Memory B cell (primary cell): ENCODE measurements around the gene CASP7.

ENCODE experiments used
- ATAC-seq: fragments of 150-1000 bp; cut with Tn5 transposase; 2 replicates; pipeline ENCODE4 v1.10.0; 2021; ENCODE audit warnings: low read depth, mild to moderate bottlenecking, moderate library complexity
- DNase-seq, 2 donors: peaks; one replicate each; pipeline ENCODE4 v3.0.0; 2022; ENCODE audit warnings: low spot score in 2 of 2
- H3K27ac Mint-ChIP-seq: one replicate; pipeline ENCODE4 v1.8.0; 2022; ENCODE audit warnings: mild to moderate bottlenecking, moderate library complexity, mixed read lengths
- H3K27me3 Mint-ChIP-seq: one replicate; pipeline ENCODE4 v1.8.0; 2022; ENCODE audit warnings: mixed read lengths
- H3K36me3 Mint-ChIP-seq: one replicate; pipeline ENCODE4 v1.8.0; 2022; ENCODE audit warnings: mild to moderate bottlenecking, mixed read lengths
- H3K4me1 Mint-ChIP-seq: one replicate; pipeline ENCODE4 v1.8.0; 2022; ENCODE audit warnings: mixed read lengths
- H3K4me3 Mint-ChIP-seq: one replicate; pipeline ENCODE4 v1.8.0; 2022; ENCODE audit warnings: mild to moderate bottlenecking, moderate library complexity, mixed read lengths
- H3K9me3 Mint-ChIP-seq: one replicate; pipeline ENCODE4 v1.8.0; 2022; ENCODE audit warnings: mixed read lengths

CASP7 gene

DNA sequence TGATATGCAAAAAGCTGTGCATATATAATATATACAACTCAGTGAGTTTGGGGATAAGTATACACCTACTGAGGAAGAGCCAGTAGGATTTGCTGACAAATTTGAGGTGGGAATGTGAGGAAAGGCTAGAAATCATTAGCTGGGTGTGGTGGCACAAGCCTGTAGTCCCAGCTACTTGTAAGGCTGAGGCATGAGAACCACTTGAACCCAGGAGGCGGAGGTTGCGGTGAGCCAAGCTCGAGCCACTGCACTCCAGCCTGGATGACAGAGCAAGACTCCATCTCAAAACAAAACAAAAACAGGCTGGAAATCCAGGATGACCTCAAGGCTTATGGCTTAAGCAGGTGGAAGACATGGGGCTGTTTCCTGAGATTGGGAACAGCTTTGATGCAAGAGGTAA is 61.1 kb downstream of the CASP7 start:
- H3K27me3 Mint-ChIP-seq: peaks cover 13% of the 10 kb centered on the region
- H3K36me3 Mint-ChIP-seq: peaks cover 4% of the 10 kb centered on the region
- peaks cover 3% of the 10 kb centered on the region for H3K9me3 Mint-ChIP-seq
- H3K4me1 Mint-ChIP-seq: peaks cover 2% of the 10 kb centered on the region
- ATAC-seq (no peak), DNase-seq (no peak)
- no peak overlapping the region for H3K4me3 Mint-ChIP-seq
- H3K27ac Mint-ChIP-seq: no peak overlapping the region

DNA sequence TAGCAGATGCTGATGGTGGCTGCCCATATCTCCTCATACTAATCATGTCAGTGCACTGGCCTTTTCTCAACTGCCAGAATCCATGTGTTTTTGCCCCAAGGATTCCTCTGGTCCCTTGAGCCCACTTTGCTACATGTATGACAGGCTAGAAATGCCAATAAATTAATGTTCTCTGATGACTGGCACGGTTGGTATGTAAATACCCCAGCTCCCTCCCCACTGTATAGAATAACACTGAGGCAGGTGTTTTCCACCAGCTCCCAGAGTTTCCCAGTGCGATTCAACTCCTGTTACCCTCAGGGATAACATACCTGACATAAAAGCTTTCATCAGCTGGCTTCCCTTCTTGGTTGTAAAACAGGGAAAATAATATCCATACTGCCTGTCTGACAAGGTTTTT is 62.8 kb downstream of the CASP7 start:
- DNase-seq (no peak), ATAC-seq (no peak)
- H3K4me1 Mint-ChIP-seq: peaks cover 2% of the 10 kb centered on the region
- H3K4me3 Mint-ChIP-seq: no peak overlapping the region
- H3K27ac Mint-ChIP-seq: no peak overlapping the region
- H3K27me3 Mint-ChIP-seq: peaks cover 16% of the 10 kb centered on the region
- peaks cover 3% of the 10 kb centered on the region for H3K9me3 Mint-ChIP-seq
- peaks cover 4% of the 10 kb centered on the region for H3K36me3 Mint-ChIP-seq

DNA sequence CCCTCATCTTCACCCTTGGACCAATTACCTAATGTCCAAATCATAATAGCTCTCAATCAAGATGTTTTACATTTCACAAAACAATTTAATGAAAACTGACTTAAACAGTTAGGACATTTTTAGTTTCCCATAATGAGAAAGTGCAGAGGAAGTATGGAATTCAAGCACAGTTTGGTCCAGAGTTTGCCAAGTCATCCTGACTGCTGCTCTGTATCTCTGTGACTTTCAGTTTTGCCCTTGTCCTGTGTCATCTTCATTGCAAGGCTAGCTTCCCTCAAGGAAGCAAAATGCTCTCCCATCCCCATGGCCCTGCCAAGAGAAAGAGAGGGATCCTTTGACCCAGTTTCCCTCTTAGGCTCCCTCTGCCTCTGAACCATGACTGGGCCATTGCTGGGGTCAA is 63.9 kb downstream of the CASP7 start:
- Mint-ChIP-seq H3K9me3 (peaks cover 3% of the 10 kb centered on the region), H3K4me1 (peaks cover 2% of the 10 kb centered on the region), H3K27me3 (peaks cover 16% of the 10 kb centered on the region), H3K4me3 (no peak overlapping the region), H3K27ac (no peak overlapping the region), H3K36me3 (peaks cover 4% of the 10 kb centered on the region)
- ATAC-seq: no peak
- no peak for DNase-seq

DNA sequence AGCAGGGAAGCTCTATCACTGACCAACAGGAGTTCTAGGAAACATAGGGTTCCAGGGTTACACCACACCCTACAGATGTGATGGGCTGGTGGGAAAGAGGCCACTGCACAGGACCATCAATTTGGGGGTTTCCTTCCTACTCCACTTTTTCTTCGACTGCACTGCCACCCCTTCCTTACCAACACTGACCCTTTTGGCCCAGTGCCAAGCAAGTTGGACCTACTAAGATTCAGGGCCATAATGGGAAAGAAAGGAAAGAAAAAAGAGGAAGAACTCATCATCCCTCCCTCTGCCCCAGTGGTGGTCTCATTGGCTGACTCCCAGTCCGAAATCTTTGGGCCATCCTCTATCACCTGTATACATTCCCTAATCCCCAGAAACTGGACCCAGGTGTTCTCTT is 65.7 kb downstream of the CASP7 start:
- ATAC-seq (no peak), DNase-seq (no peak)
- Mint-ChIP-seq H3K27me3 (peaks cover 13% of the 10 kb centered on the region), H3K36me3 (peaks cover 2% of the 10 kb centered on the region), H3K4me3 (no peak overlapping the region), H3K27ac (no peak overlapping the region), H3K4me1 (peaks cover 2% of the 10 kb centered on the region), H3K9me3 (no peaks in the 10 kb centered on the region)

DNA sequence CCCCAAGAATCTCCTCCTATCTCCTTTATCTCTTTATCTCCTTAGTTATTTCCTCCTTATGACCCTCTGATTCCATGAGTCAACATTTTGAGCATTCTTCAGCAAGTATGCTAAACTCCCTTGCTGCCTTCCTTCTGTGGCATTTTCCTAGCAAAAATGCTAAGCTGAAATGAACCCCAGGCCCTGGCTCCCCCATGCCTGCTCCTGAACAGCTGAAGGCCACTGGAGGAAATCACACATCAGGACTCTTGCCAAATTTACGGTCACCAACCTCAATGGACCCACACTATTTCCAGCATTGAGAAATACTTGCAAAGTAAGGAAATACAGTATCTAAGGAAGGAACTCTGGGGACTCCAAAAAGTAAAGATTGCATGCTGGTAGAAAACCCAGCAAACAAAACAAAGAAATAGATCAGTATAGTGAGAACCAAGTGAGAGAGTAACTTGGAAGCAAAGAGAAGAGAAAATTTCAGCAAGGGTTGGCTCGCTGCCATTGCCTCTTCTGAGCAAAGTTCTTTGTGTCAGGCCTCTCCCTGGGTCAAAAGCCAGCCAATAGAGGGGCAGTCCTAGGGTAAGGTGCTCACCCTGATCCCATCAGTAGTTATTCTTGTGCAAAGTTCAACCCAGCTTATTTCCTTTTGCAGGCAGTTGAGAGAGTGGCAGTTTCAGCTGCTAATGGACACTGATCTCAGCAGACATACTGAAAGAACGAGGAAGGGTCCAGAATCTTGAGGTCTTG is 66.7 kb downstream of the CASP7 start:
- peaks cover 10% of the 10 kb centered on the region for H3K27me3 Mint-ChIP-seq
- H3K4me1 Mint-ChIP-seq: peaks cover 2% of the 10 kb centered on the region
- ATAC-seq (no peak), DNase-seq (no peak)
- no peak overlapping the region for H3K4me3 Mint-ChIP-seq
- H3K27ac Mint-ChIP-seq: no peak overlapping the region
- no peaks in the 10 kb centered on the region for H3K9me3 Mint-ChIP-seq
- peaks cover 2% of the 10 kb centered on the region for H3K36me3 Mint-ChIP-seq

DNA sequence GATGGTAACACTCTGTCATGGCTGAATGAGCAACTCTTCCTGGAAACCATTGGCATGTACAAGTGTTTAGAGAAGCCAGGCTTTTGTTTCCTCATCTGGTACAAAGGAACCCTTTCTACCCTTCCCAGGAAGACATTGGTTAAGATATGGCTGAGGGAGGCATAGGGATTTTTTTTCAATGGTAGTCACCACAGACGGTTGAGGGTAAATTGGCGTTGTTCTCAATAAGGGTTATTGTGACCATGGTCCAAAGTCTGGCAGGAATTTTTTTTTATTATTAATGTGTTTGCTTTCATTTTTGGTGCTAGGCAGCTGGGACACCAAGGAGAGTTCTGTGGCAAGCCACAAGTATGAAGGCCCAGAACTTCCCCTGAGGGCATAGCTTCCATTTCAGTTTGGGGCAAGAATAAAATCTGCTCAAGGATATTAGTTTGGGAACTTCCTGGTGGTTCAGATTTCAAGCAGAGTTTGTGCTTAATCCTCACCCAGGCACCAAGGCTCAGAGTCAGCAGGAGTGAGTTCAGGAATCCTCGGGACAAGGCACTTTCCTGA is 71.5 kb downstream of the CASP7 start, which contains the start of gene PLEKHS1:
TSS of gene PLEKHS1 (plus strand) at position 502 of the 552 bp plus-strand sequence. CDS start 3,596 bp downstream, outside the sequence.
- Mint-ChIP-seq H3K4me1 (no peaks in the 10 kb centered on the region), H3K27ac (no peak within 1 kb of the TSS), H3K4me3 (no peak within 1 kb of the TSS), H3K36me3 (no peaks in the 10 kb centered on the region), H3K27me3 (peaks cover 6% of the 10 kb centered on the region), H3K9me3 (no peaks in the 10 kb centered on the region)
- no peak for ATAC-seq
- DNase-seq: no peak

DNA sequence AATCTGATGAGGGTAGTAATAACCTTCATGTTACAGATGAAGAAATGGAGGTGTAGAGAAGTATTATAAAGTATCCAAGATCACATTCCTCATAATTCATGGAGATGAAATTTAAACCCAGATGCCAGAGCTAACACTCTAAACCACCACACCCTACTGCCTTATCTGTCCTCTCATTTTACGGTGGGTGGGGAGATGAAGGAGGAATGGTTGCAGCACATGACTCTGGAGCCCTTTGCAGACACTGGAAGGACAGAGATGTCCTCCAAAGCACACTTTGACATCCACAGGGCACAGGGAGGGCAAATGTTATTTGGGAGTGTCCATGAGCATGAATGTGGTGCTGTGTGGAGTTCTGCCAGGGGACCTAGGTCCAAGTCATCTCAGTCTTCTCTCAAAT is 72.8 kb downstream of the CASP7 start:
- no peak for DNase-seq
- no peak for ATAC-seq
- Mint-ChIP-seq H3K9me3 (no peaks in the 10 kb centered on the region), H3K36me3 (no peaks in the 10 kb centered on the region), H3K27me3 (peaks cover 10% of the 10 kb centered on the region), H3K27ac (no peak overlapping the region), H3K4me3 (no peak overlapping the region), H3K4me1 (no peaks in the 10 kb centered on the region)

DNA sequence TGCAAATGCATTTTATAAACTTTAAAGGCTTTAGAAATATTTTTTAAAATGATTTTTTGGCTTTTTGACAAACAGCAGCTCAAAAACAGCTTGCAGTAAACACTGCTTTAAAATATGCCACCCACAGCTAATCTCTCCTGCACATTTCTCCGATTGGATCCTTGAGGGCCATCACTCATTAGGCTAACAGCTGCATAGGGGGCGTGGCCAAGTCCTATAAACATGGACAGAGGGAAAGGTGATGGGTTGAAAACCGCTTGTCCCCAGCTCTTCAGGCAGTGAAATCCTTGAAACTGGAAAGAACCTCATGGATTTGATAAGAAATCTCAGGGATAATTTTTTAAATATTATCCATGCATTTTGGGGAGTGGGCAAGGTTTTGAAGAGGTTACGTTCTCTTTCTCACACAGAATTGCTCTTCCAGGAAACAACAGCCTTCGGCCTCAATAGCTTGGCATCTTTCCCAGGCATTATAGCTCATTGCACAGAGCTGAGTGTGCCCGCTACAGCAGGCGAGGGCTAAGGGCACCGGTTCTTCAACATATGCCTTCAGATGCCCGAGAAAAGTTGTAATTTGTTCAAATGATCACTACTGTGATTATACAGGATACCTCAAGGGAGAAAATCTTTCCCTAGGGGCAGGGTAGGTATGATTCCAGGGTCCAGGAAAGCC is 73.4 kb downstream of the CASP7 start:
- Mint-ChIP-seq H3K36me3 (no peaks in the 10 kb centered on the region), H3K27ac (no peak overlapping the region), H3K9me3 (no peaks in the 10 kb centered on the region), H3K4me3 (no peak overlapping the region), H3K4me1 (no peaks in the 10 kb centered on the region), H3K27me3 (peaks cover 10% of the 10 kb centered on the region)
- ATAC-seq: no peak
- DNase-seq: no peak

DNA sequence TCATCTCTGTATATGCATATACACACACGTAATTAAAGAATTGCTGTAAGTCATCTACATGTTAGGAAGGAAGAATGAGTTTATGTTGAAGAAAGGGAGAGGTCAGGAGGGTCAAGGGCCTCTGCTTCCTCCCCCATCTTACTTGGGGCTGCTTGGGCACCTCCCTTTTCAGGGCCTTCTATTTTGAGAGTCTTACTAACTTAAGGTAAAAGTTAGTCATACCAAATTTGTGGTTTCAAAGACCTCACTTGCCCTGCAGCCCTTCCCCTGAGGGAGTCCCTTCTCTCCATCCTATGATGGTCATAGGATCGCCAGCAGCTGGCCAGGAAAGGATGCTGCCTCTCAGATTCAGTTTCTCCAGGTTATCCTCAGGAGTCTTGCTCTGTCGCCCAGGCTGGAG is 74.4 kb downstream of the CASP7 start:
- H3K27ac Mint-ChIP-seq: no peak overlapping the region
- H3K4me1 Mint-ChIP-seq: no peaks in the 10 kb centered on the region
- DNase-seq: no peak
- peaks cover 10% of the 10 kb centered on the region for H3K27me3 Mint-ChIP-seq
- no peak for ATAC-seq
- H3K9me3 Mint-ChIP-seq: no peaks in the 10 kb centered on the region
- no peak overlapping the region for H3K4me3 Mint-ChIP-seq
- H3K36me3 Mint-ChIP-seq: no peaks in the 10 kb centered on the region

DNA sequence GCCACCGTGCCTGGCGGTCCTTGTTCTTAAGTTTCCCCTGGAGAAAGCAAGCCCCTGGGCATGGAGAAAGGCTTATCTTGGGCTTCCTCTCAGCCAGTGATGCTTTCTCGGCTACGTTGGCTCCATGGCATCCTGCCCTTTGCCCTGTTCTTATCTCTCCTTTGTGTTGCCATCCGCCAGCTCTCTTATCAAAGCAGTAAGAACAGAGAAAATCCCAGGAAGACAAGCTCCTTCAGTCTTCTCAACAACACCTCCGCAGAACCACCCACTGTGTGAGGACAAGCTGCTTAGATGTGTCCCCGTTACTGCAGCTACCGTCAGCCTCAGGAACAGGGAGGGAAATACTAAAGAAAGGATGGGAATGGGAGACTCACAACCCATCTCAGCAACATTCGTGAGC is 75.1 kb downstream of the CASP7 start:
- no peaks in the 10 kb centered on the region for H3K4me1 Mint-ChIP-seq
- no peak overlapping the region for H3K4me3 Mint-ChIP-seq
- ATAC-seq (no peak), DNase-seq (no peak)
- H3K27me3 Mint-ChIP-seq: peaks cover 10% of the 10 kb centered on the region
- H3K9me3 Mint-ChIP-seq: no peaks in the 10 kb centered on the region
- no peaks in the 10 kb centered on the region for H3K36me3 Mint-ChIP-seq
- no peak overlapping the region for H3K27ac Mint-ChIP-seq

DNA sequence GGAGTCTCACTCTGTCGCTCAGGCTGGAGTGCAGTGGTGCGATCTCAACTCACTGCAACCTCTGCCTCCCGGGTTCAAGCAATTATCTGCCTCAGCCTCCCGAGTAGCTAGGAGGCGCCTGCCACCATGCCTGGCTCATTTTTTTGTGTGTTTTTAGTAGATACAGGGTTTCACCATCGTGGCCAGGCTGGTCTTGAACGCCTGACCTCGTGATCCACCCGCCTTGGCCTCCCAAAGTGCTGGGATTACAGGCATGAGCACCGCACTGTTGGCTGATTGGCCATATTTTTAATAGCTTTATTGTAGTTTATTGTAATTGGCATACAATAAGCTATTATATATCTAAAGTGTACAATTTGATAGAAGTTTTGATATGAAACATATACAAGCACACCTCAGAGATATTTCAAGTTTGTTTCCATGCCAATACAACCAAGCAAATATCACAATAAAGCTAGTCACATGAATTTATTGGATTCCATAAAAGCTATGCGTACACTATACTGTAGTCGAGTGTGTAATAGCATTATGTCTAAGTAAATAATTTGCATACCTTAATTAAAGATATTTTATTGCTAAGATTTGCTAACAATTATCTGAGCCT is 77.3 kb downstream of the CASP7 start:
- ATAC-seq (no peak), DNase-seq (no peak)
- Mint-ChIP-seq H3K27me3 (peaks cover 10% of the 10 kb centered on the region), H3K9me3 (no peaks in the 10 kb centered on the region), H3K4me3 (no peak overlapping the region), H3K36me3 (no peaks in the 10 kb centered on the region), H3K4me1 (no peaks in the 10 kb centered on the region), H3K27ac (no peak overlapping the region)

DNA sequence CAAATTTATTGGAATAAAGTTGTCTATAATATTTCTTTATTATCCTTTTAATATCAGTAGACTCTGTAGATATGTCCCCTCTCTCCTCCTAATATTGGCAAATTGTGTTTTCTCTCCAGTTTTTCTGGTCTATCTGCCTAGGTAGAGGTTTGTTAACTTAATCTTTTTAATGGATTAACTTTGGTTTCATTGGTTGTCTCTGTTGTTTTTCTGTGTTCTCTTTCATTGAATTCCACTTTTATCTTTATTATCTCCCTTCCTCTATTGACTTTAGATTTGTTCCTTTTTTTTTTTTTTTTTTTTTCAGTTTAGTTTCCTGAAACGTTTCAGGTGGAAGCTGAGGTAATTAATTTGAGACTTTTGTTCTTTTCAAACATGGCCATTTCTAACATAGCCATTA is 82.4 kb downstream of the CASP7 start:
- H3K4me3 Mint-ChIP-seq: no peak overlapping the region
- H3K4me1 Mint-ChIP-seq: no peaks in the 10 kb centered on the region
- H3K9me3 Mint-ChIP-seq: peaks cover 9% of the 10 kb centered on the region
- no peak overlapping the region for H3K27ac Mint-ChIP-seq
- ATAC-seq (no peak), DNase-seq (no peak)
- peaks cover 1% of the 10 kb centered on the region for H3K36me3 Mint-ChIP-seq
- H3K27me3 Mint-ChIP-seq: peaks cover 5% of the 10 kb centered on the region

DNA sequence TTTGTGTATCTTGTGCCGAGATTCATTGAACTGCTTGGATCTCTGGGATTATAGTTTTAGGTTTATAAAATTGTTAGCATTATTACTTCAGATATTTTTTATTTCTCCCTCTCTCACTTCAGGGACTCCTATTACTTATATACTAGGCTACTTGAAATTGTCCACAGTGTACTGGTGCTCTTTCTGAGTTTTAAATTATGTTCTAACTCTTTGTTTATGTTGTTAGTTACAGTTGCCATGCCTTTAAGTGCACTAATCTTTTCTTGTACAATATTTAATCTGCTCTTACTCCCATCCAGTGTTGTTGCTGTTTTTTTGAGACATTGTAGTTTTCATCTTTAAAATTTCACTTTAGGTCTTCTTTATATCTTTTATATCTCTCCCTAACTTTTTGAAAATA is 84.9 kb downstream of the CASP7 start:
- H3K27me3 Mint-ChIP-seq: peaks cover 15% of the 10 kb centered on the region
- no peak for ATAC-seq

DNA sequence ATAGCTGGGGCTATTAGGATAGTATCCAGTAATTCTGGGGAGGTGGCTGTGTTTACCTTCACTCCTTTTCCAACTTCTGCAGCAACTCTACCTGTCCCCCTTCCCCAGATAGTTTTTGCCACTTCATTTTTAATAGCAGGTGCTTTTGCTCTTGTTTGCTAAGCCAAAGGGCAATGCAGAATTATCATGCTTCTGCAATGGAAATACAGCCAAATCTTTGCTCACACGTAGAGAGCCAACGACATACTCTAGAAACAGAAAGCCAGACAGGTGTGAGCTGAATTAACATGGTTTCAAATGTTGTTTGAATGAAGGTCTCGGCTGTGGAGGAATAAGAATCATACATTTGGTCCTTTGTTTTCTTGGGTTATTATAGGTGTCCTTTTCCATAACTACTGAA is 86.2 kb downstream of the CASP7 start:
- ATAC-seq (no peak), DNase-seq (no peak)
- Mint-ChIP-seq H3K4me1 (no peaks in the 10 kb centered on the region), H3K27me3 (peaks cover 20% of the 10 kb centered on the region), H3K36me3 (peaks cover 1% of the 10 kb centered on the region), H3K9me3 (peaks cover 9% of the 10 kb centered on the region), H3K4me3 (no peak overlapping the region), H3K27ac (no peak overlapping the region)

More for the DNA sequence above, 84.9 kb downstream of the CASP7 start:
- H3K4me3 Mint-ChIP-seq: no peak overlapping the region
- H3K27ac Mint-ChIP-seq: no peak overlapping the region
- H3K9me3 Mint-ChIP-seq: peaks cover 9% of the 10 kb centered on the region
- H3K36me3 Mint-ChIP-seq: peaks cover 1% of the 10 kb centered on the region
- H3K4me1 Mint-ChIP-seq: no peaks in the 10 kb centered on the region
- no peak for DNase-seq
